ENCODE data around the gene ZGPAT.

DNA sequence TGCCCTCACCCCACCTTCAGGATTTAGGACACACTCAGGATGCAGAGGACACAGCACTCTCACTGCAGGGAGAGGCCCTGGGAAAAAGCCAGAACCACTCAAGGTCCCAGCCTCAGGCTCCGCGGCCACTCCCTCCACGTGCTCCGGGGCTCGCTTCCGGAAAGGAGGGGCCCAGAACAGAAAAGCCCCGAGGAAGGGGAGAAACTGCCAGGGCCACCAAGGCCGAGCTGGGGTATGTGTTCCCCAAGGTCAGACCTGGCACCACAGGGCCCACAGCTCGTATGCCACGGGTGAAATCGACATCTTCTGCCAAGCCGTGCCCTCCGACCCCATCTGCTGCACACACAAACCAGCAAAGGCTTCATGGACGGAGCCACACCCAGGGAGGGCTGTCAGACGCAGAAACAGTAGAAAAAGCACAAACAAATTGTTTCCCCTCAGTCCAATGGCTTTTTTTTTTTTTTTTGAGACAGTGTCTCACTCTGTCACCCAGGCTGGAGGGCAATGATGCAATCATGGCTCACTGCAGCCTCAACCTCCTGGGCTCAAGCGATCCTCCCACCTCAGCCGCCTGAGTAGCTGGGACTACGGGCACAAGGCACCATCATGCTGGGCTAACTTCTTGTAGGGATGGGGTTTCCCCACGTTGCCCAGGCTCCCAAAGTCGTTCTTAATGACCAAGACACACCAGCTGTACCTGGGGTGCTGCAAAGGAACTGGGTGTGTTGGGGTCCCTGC lies 65.1 kb downstream of the ZGPAT start:
- TF ChIP-seq, protein P1, sequence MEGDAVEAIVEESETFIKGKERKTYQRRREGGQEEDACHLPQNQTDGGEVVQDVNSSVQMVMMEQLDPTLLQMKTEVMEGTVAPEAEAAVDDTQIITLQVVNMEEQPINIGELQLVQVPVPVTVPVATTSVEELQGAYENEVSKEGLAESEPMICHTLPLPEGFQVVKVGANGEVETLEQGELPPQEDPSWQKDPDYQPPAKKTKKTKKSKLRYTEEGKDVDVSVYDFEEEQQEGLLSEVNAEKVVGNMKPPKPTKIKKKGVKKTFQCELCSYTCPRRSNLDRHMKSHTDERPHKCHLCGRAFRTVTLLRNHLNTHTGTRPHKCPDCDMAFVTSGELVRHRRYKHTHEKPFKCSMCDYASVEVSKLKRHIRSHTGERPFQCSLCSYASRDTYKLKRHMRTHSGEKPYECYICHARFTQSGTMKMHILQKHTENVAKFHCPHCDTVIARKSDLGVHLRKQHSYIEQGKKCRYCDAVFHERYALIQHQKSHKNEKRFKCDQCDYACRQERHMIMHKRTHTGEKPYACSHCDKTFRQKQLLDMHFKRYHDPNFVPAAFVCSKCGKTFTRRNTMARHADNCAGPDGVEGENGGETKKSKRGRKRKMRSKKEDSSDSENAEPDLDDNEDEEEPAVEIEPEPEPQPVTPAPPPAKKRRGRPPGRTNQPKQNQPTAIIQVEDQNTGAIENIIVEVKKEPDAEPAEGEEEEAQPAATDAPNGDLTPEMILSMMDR (IDR thresholded peaks at IDR 0.05 in 4 of 5, conservative IDR thresholded peaks at IDR 0.05 in 1 of 5), result no peak
- TF ChIP-seq POLR2A (IDR thresholded peaks at IDR 0.05), result no peak
